ENCODE measurements around the gene ZNF3. TPM values are rescaled to one million over a fixed set of nuclear protein-coding genes. Genes with fewer than 3 reads are reported as not detected.

ZNF3 gene
- polyA plus RNA-seq, 1 donor (not counting 4 experiments of a cell fraction or from before 2014, with no cell fraction given): 16.8 TPM

GRCh38 chr7:100119970-100120732 lies 38.6 kb upstream of the ZNF3 start:
- H4K20me1 ChIP-seq (ENCODE audit: control insufficient read depth, extremely low read depth, insufficient read depth, low read length): peaks cover 3% of the 10 kb centered on the region
- dilution Hi-C loops (cut with MboI; ENCODE audit: extremely low pct_ligation_motif_present, low sequenced_read_pairs): no loop called here
- H3K4me1 ChIP-seq (ENCODE audit: control insufficient read depth, extremely low read depth, insufficient read depth, low read length): peaks cover 10% of the 10 kb centered on the region
- no peak for FAIRE-seq
- TF ChIP-seq EZH2 (IDR thresholded peaks at IDR 0.05; ENCODE audit: low read length) (no peak), CTCF (optimal IDR thresholded peaks at IDR 0.05 in 1 of 3, IDR thresholded peaks at IDR 0.05 in 1 of 3, conservative IDR thresholded peaks at IDR 0.05 in 1 of 3; ENCODE audit: extremely low read depth in 1 of 3, insufficient read depth in 2 of 3, low read length in 3 of 3) (no peak)
- peak overlapping the region; percentile 92 for H3K4me2 ChIP-seq (ENCODE audit: control insufficient read depth, extremely low read depth, insufficient read depth, low read depth, low read length)
- peak overlapping the region; percentile 73 for H3K9ac ChIP-seq (ENCODE audit: control insufficient read depth, extremely low read depth, insufficient read depth, low read length)
- peak overlapping the region; percentile 98 for H2AFZ ChIP-seq (ENCODE audit: control insufficient read depth, low read length)
- no peaks in the 10 kb centered on the region for H3K27me3 ChIP-seq (ENCODE audit: control insufficient read depth, extremely low read depth, insufficient read depth, low read length)
- no peak for DNase-seq (ENCODE audit: low read depth, low spot score)
- H3K36me3 ChIP-seq (ENCODE audit: control insufficient read depth in 2 of 2, extremely low read depth in 1 of 2, insufficient read depth in 2 of 2, low read length in 2 of 2): peaks cover 0 to 2% of the 10 kb centered on the region in 2 experiments
- peak overlapping the region; percentile 69 to 97 (median 81) for H3K4me3 ChIP-seq (ENCODE audit: control insufficient read depth in 2 of 3, extremely low read depth in 1 of 3, insufficient read depth in 2 of 3, low read depth in 1 of 3, low read length in 3 of 3)
- peak overlapping the region; percentile 94 for H3K27ac ChIP-seq (ENCODE audit: control insufficient read depth, insufficient read depth, low read length)
- H3K9me3 ChIP-seq (ENCODE audit: control insufficient read depth, low read depth, low read length): no peaks in the 10 kb centered on the region
- no peaks in the 10 kb centered on the region for H3K9me1 ChIP-seq (ENCODE audit: control insufficient read depth, extremely low read depth, insufficient read depth, low read length)
- H3K79me2 ChIP-seq (ENCODE audit: control insufficient read depth, insufficient read depth, low read length): peaks cover 15% of the 10 kb centered on the region

GRCh38 chr7:100119072-100119969 lies 37.8 kb upstream of the ZNF3 start, which contains the start of the genes CNPY4 and TAF6:
Gene CNPY4 (plus strand): TSS chr7:100119634. CDS start chr7:100119745, 111 bp downstream.
Gene TAF6 (minus strand): TSS chr7:100119358. CDS start chr7:100114209, 5,149 bp downstream.
- H3K4me3 ChIP-seq (ENCODE audit: control insufficient read depth in 2 of 3, extremely low read depth in 1 of 3, insufficient read depth in 2 of 3, low read depth in 1 of 3, low read length in 3 of 3): peak within 1 kb of the TSS; percentile 69 to 97 (median 81)
- dilution Hi-C loops (cut with MboI; ENCODE audit: extremely low pct_ligation_motif_present, low sequenced_read_pairs): no loop called here
- H3K9me1 ChIP-seq (ENCODE audit: control insufficient read depth, extremely low read depth, insufficient read depth, low read length): no peaks in the 10 kb centered on the region
- H4K20me1 ChIP-seq (ENCODE audit: control insufficient read depth, extremely low read depth, insufficient read depth, low read length): peaks cover 3% of the 10 kb centered on the region
- H3K36me3 ChIP-seq (ENCODE audit: control insufficient read depth in 2 of 2, extremely low read depth in 1 of 2, insufficient read depth in 2 of 2, low read length in 2 of 2): no peaks in the 10 kb centered on the region
- H3K79me2 ChIP-seq (ENCODE audit: control insufficient read depth, insufficient read depth, low read length): peaks cover 15% of the 10 kb centered on the region
- H3K27me3 ChIP-seq (ENCODE audit: control insufficient read depth, extremely low read depth, insufficient read depth, low read length): no peaks in the 10 kb centered on the region
- H3K9me3 ChIP-seq (ENCODE audit: control insufficient read depth, low read depth, low read length): no peaks in the 10 kb centered on the region
- peak within 1 kb of the TSS; percentile 73 for H3K9ac ChIP-seq (ENCODE audit: control insufficient read depth, extremely low read depth, insufficient read depth, low read length)
- H3K27ac ChIP-seq (ENCODE audit: control insufficient read depth, insufficient read depth, low read length): peak within 1 kb of the TSS; percentile 94
- H2AFZ ChIP-seq (ENCODE audit: control insufficient read depth, low read length): peak within 1 kb of the TSS; percentile 98
- H3K4me1 ChIP-seq (ENCODE audit: control insufficient read depth, extremely low read depth, insufficient read depth, low read length): peaks cover 10% of the 10 kb centered on the region
- DNase-seq (ENCODE audit: low read depth, low spot score) (peak; percentile 67), FAIRE-seq (no peak)
- peak within 1 kb of the TSS; percentile 92 for H3K4me2 ChIP-seq (ENCODE audit: control insufficient read depth, extremely low read depth, insufficient read depth, low read depth, low read length)
- no peak for TF ChIP-seq EZH2 (IDR thresholded peaks at IDR 0.05; ENCODE audit: low read length)
- TF ChIP-seq CTCF (optimal IDR thresholded peaks at IDR 0.05 in 1 of 3, IDR thresholded peaks at IDR 0.05 in 1 of 3, conservative IDR thresholded peaks at IDR 0.05 in 1 of 3; ENCODE audit: extremely low read depth in 1 of 3, insufficient read depth in 2 of 3, low read length in 3 of 3): peak in 1 of 3 experiments; percentile 10

All from keratinocyte (primary cell).